ENCODE measurements around the gene CCDC57.

CCDC57 gene

DNA sequence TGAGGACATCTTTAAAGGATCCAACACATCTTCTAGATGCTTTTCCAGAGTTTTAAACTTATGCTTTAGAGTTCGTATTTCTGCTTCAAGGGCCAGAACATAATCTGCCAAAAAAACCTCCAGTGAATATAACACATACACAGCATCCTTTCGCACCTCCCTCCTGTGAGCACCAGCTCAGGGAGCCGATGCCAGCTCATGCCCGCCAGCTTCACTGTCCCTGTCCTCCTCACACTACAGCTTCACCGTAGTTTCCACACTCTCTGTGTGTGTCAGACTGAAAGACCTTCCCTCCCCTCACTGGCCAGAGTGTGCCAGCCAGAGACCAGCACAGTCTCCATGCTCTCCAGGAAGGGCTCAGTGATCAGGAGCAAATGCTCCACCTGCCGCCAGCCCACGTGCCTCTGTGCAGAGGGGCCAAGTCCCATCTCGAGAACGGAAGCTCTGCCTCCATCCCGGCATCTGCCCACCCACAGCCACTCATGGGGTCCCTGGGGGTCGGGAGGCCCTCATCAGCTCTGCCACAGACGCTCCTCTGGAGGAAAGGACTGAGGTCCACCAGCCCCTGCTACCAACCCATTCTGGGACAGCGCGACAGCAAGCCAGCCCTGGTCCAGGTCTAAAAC lies 40.8 kb downstream of the CCDC57 start:
- no peak for DNase-seq (ENCODE audit: low read depth)
- TF ChIP-seq, protein P1, sequence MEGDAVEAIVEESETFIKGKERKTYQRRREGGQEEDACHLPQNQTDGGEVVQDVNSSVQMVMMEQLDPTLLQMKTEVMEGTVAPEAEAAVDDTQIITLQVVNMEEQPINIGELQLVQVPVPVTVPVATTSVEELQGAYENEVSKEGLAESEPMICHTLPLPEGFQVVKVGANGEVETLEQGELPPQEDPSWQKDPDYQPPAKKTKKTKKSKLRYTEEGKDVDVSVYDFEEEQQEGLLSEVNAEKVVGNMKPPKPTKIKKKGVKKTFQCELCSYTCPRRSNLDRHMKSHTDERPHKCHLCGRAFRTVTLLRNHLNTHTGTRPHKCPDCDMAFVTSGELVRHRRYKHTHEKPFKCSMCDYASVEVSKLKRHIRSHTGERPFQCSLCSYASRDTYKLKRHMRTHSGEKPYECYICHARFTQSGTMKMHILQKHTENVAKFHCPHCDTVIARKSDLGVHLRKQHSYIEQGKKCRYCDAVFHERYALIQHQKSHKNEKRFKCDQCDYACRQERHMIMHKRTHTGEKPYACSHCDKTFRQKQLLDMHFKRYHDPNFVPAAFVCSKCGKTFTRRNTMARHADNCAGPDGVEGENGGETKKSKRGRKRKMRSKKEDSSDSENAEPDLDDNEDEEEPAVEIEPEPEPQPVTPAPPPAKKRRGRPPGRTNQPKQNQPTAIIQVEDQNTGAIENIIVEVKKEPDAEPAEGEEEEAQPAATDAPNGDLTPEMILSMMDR (IDR thresholded peaks at IDR 0.05; ENCODE audit: insufficient read depth, low read depth, low read length, missing control alignments): no peak
- H3K4me3 ChIP-seq (ENCODE audit: low read depth, low read length): no peak overlapping the region

DNA sequence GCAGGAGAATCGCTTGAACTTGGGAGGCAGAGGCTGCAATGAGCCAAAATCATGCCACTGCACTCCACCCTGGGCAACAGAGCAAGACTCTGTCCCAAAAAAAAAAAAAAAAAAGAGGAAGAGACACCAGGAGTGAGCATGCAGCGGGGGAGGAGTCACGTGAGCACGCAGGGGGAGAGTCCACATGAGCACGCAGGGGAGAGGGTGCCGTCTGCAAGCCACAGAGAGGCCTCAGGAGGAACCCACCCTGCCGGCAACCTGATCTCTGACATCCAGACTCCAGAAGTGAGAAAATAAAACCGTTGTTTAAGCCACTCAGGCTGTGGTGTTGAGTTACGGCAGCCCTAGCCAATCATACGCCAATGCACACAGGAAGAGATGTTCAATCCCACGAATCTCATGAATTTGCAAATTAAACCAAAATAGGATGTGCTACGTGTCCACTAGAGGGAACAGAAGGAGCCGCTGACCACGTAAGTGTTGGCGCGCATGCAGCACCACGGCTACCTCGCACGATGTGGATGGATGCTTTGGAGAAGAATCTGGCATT lies 42.2 kb downstream of the CCDC57 start:
- no peak for DNase-seq (ENCODE audit: low read depth)
- H3K4me3 ChIP-seq (ENCODE audit: low read depth, low read length): no peak overlapping the region
- TF ChIP-seq, protein P1 (IDR thresholded peaks at IDR 0.05; ENCODE audit: insufficient read depth, low read depth, low read length, missing control alignments): no peak

DNA sequence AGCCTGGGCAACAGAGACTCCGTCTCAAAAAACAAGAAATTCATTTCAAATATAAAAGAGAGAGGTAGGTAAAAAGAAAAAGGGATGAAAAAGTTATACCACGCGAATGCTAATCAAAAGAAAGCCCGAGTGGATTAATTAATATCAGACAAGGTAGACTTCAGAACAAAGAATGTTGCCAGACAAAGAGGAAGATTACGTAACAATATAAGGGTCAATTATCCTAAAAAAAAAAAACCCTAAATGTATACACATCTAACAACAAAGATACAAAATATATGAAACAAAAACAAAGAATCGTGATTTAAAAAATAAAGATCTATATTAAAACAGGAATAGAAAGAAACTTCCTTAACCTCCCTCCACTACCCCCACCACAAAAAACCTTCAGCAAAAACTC lies 44.1 kb downstream of the CCDC57 start:
- H3K4me3 ChIP-seq (ENCODE audit: low read depth, low read length): no peak overlapping the region
- TF ChIP-seq, protein P1 (IDR thresholded peaks at IDR 0.05; ENCODE audit: insufficient read depth, low read depth, low read length, missing control alignments): no peak
- no peak for DNase-seq (ENCODE audit: low read depth)

DNA sequence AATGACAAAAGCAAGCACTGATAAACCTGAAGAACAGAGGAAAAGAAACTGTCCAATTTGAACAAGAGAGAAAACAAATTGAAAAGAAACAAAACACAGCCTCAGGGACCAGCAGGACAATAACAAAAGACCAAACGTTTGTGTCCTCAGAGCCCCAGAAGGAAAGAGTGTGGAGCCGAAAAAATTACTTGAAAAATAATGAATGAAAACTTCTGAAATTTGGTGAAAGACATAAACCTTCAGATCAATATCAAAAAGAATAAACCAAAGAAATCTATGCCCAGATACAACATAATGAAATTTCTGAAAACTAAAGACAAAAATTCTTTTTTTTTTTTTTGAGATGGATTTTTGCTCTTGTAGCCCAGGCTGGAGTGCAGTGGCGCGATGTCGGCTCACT lies 45.6 kb downstream of the CCDC57 start:
- DNase-seq (ENCODE audit: low read depth): no peak
- no peak overlapping the region for H3K4me3 ChIP-seq (ENCODE audit: low read depth, low read length)
- TF ChIP-seq, protein P1 (IDR thresholded peaks at IDR 0.05; ENCODE audit: insufficient read depth, low read depth, low read length, missing control alignments): no peak

DNA sequence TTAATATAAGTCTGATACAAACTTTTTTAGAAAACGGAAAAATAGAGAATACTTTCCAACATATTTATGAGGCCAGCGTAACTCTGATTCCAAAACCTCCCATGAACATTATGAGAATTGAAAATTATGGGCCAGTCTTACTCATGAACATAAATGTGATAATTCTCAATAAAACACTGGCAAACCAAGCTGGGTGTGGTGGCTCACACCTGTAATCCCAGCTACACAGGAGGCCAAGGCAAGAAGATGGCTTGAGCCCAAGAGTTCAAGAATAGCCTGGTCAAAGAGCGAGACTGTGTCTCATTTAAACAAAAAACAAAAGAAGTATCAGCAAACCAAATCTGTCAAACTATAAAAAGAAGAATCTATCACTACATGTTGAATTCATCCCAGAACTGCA lies 47.8 kb downstream of the CCDC57 start:
- DNase-seq (ENCODE audit: low read depth): no peak
- TF ChIP-seq, protein P1 (IDR thresholded peaks at IDR 0.05; ENCODE audit: insufficient read depth, low read depth, low read length, missing control alignments): no peak
- no peak overlapping the region for H3K4me3 ChIP-seq (ENCODE audit: low read depth, low read length)

DNA sequence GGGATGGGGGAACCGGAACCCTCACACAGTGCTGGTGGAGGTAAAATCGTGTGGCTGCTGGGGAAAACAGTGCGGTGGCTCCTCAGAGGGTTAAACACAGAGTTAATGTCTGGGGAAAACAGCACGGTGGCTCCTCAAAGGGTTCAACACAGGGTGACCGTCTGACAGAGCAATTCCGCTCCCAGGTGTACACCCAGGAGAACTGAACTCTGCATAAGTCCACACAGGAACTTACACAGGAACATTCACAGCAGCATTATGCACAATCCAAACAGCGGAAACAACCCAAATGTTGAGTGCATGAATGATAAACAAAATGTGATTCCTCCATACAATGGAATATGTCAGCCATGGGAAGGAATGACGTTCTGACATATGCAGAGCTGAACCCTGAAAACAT lies 51.4 kb downstream of the CCDC57 start:
- no peak overlapping the region for H3K4me3 ChIP-seq (ENCODE audit: low read depth, low read length)
- TF ChIP-seq, protein P1 (IDR thresholded peaks at IDR 0.05; ENCODE audit: insufficient read depth, low read depth, low read length, missing control alignments): no peak
- no peak for DNase-seq (ENCODE audit: low read depth)

DNA sequence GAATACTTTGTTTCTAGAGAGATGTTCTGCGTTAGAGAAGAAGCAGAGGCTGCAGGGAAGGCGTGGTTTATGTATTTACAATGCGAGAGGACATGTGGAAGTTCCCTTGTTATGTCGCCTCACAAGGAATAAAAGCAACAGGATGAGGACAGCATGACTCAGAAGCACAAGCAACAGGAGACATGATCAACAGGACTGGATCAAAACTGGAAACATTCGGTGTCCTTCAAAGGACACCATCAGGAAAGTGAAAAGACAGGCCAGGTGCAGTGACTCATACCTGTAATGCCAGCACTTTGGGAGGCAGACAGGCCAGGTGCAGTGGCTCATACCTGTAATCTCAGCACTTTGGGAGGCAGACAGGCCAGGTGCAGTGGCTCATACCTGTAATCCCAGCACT lies 52.6 kb downstream of the CCDC57 start:
- TF ChIP-seq, protein P1 (IDR thresholded peaks at IDR 0.05; ENCODE audit: insufficient read depth, low read depth, low read length, missing control alignments): no peak
- DNase-seq (ENCODE audit: low read depth): no peak
- no peak overlapping the region for H3K4me3 ChIP-seq (ENCODE audit: low read depth, low read length)

All from GM12865 (cell line).